ENCODE results near the gene TLE1.

The TLE1 gene

DNA sequence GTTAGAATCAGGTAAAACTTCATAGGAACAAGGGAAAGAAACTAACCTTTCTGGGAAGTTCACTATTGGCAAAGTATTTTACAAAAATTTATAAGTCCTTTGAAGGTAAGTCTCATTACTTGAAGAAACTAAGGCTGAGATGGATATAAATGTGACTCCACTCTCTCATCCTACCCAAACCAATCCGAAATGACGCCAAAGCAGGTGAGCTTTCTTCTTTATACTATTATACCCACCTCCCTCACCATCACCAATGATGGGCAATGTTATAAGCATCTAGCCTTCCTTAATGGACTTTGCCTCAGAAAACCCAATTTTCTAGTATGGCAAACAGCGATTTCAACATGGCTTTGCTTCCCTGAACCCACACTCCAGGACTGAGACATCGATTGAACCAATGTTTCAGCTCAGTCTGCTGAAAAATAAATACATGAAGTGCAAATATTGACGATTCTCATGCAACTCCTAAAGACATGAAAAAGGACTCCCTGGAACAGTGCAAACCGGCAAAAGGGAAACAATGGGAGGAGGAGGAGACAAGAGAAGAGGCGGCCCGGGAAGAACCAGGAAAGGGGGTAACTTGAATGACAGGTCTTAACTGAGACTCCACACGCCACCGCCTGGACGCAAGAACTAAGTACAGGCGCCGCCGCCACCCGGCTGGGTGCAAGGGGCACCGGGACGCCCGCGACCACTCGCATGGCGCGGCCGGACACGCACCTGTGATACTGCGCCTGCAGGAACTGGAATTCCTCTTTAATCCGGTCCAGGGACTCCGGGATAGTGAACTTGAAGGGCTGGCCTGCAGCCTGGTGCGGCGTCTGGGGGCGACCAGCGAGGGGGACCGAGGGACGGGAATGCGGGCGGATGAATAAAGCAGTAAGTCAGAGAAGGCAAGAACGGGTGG, 2.5 kb downstream of the TLE1 start:
- peak in 56 of 58 donors; percentile 33 to 89 (median 67) for DNase-seq

GRCh38 chr9:81685763-81686613, 3.4 kb downstream of the TLE1 start:
- DNase-seq = no peak

GRCh38 chr9:81684635-81685034, 4.7 kb downstream of the TLE1 start:
- DNase-seq = no peak

DNA sequence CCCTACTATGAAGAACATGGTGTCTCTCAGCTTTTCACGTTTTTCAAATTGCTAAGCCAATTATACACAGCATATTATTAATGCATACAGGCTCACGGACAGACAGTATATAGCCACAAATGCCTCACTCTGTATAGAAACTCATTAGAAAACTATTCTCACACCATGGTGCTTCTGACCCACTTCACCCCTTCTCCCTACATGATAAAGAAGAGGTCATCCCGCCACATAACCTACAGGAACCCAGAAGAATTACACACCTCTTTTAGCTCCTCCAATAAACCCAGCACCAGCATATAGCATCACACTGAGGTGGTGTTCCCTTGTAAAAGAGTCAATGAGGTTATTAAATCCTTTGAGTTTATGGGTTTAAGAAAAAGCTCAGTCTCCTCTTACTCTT, 5.6 kb downstream of the TLE1 start:
- no peak for DNase-seq

GRCh38 chr9:81683238-81683637, 6.1 kb downstream of the TLE1 start:
- no peak for DNase-seq

DNA sequence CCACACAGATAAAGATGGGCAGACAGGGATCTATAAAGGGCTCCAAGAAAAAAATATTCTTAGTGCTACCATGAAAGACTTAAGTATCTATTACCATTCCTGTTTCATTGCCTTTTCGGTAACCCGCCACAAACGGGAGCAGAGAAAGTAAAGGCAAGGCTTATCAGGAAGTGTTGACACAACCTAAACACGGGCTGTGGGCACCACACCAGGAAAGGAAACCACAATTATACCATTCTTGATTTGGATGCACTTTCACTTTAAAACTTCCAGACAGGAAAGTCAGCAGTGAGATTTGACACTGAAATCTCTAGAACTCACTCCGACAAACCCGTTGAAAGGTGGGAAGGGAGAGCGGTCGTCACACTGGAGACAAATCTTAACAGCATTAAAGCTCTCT, 6.5 kb downstream of the TLE1 start:
- no peak for DNase-seq

DNA sequence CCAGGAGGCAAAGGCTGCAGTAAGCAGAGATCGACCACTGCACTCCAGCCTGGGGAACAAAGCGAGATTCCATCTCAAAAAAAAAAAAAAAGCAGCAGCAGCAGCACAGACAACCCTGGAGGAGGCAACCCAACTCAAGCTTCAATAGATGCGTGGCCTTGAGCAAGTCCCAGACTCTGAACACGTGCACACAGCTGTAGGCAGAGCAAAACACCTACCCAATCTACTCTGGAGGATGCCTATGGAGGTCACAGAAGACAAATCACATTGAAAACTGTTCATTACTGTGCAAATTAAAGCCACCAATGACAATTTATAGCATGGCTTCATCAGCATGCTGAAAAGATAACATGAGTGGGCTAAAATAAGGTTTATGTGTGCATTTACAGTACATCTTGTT, 7.2 kb downstream of the TLE1 start:
- no peak for DNase-seq

GRCh38 chr9:81680506-81680905, 8.8 kb downstream of the TLE1 start:
- DNase-seq = no peak

GRCh38 chr9:81680006-81680405, 9.3 kb downstream of the TLE1 start:
- peak in 22 of 58 donors; percentile 6 to 66 (median 26) for DNase-seq

- DNase-seq = no peak
These were observed 11.3 kb downstream of the TLE1 start for GRCh38 chr9:81678088-81678487.

- DNase-seq = no peak
These were observed 13.0 kb downstream of the TLE1 start for GRCh38 chr9:81676395-81676794.

GRCh38 chr9:81673310-81673709, 16.0 kb downstream of the TLE1 start:
- no peak for DNase-seq

DNA sequence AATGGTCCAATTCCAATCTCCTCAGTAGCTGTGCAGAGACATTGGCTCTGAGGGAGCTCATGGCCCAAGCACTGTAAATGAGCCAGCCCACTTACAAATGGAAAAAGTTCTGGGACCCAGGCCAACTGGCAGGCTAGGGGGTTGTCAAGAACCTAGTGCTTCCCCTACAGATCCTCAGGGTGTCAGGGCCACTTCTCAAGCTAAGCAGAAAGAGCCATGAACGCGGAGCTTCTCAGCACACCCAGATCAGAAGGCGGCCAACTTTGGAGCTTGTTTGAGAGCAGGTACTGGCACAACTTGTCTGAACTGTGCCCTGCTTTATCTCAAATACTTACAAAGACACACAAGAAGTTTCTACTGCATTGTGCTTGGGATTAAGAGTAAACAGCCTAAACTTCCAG, 17.5 kb downstream of the TLE1 start:
- DNase-seq = peak in 52 of 58 donors; percentile 6 to 93 (median 65)

DNA sequence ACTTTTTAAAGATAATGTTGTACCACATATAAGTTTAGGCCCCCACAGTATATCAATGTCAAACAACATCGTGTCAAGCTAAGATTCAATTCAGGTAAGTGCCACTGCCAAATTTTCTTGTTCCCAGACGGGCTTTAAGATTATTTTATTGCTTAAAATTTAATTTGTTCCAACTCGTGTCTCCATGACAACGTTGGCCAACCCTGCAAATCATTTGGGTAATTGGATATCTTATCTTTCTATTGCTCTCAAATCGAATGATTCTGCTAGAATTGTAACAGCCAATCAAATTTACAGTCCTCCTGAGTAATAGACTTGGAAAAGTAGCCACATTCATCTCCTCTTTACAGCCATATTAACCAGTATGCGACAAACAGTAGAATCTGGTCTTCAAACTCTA, 19.5 kb downstream of the TLE1 start:
- no peak for DNase-seq

DNA sequence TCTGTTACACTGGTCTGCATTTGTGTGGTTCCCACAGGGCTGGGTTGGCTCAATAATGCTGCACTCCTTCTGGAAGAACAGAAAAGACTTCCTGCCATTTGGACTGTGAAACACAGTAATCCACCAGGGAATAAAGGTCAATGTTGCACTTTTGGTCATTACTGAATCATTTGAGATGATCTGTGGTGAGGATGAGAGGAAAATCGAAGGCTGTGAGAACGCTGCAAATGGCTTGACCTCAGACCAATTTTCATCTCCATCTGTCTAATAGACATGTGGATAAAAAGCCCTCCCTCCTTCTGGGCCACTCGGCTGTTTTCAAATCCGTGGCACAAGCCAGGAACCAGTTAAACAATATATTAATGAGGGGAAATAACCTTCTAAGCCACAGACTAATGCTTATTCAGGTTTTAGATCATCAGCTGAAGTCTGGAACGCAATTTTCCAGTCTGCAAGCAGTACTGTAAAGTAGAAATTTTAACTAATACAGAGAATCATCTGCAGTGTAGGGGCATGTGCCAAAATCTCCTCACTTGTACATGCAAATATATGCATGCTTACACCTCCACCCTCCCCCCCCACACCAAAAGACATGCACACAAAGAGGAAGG, 20.2 kb downstream of the TLE1 start:
- no peak for DNase-seq

DNA sequence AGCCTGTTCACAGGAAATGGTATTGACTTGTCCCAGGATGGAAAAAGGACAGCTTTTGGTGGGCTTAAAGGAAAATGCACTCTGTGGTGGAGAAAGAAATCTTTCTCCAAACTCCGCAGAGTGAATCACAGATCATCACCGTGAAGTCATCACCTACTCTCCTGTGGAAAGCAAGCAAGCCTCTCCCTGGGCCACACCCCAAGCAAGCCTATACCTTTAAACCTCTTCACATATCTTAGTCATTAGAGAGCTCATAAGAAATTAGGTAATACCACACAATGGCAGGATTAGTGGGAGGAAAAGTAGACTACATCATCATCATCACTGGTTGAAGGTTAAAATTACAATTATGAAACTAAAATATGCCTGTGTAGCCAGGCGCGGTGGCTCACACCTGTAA, 23.2 kb downstream of the TLE1 start:
- no peak for DNase-seq

GRCh38 chr9:81665322-81665871, 23.9 kb downstream of the TLE1 start:
- peak in 7 of 58 donors; percentile 3 to 67 (median 21) for DNase-seq

DNA sequence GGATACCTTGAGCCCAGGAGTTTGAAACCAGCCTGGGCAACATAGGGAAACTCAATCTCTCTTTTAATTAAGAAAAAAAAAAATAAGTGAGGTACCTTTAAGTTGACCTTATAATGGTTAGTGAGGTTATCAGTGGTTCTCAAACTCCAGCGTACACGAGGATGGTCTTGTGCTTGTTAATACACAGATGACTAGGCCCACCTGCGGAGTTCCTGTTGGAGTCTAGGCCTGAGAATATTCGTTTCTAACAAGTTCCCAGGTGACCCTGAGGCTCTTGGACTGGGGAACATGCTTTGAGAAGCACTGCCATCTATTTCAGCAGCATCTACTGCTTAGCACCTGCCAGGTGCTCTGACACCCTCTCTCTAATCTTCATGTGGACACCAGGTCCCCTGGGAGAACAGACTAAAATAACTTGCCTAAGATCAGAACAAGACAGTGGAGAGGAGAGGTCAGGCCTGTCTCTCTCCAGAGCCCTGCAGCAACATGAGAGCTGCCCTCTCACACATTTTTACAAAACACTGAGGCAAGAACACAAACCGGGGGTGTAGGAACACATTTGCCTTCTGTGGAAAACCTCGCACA, 24.6 kb downstream of the TLE1 start:
- DNase-seq = peak in 1 of 58 donors; percentile 10

GRCh38 chr9:81661339-81661738, 28.0 kb downstream of the TLE1 start:
- DNase-seq = no peak

GRCh38 chr9:81656871-81657337, 32.4 kb downstream of the TLE1 start:
- no peak for DNase-seq

GRCh38 chr9:81656004-81656403, 33.3 kb downstream of the TLE1 start:
- no peak for DNase-seq
